ENCODE measurements around the gene HIGD2A.

Gene HIGD2A

GRCh38 chr5:176388444-176389134 is at the start of gene HIGD2A, which contains the start of gene NOP16:
HIGD2A (plus strand) TSS chr5:176388751; CDS start chr5:176388820, 69 bp downstream.
NOP16 (minus strand) TSS chr5:176388598; CDS start chr5:176388539, 59 bp downstream.
- peak; percentile 97 for DNase-seq

- DNase-seq: no peak
Measured at GRCh38 chr5:176339304-176339703, 49.2 kb upstream of the HIGD2A start.

- DNase-seq: no peak
Measured at GRCh38 chr5:176341325-176342157, 47.0 kb upstream of the HIGD2A start.

- DNase-seq: no peak
Measured at GRCh38 chr5:176342158-176342483, 46.4 kb upstream of the HIGD2A start.

GRCh38 chr5:176342766-176343458 is 45.6 kb upstream of the HIGD2A start:
- no peak for DNase-seq

GRCh38 chr5:176350416-176350815 is 38.1 kb upstream of the HIGD2A start:
- no peak for DNase-seq

GRCh38 chr5:176352116-176352878 is 36.3 kb upstream of the HIGD2A start:
- no peak for DNase-seq

GRCh38 chr5:176353533-176353932 is 35.0 kb upstream of the HIGD2A start:
- no peak for DNase-seq

- DNase-seq: no peak
Measured at GRCh38 chr5:176355400-176356178, 33.0 kb upstream of the HIGD2A start.

- no peak for DNase-seq
Measured at GRCh38 chr5:176356179-176356566, 32.4 kb upstream of the HIGD2A start.

- no peak for DNase-seq
Measured at GRCh38 chr5:176359658-176360057, 28.9 kb upstream of the HIGD2A start.

- no peak for DNase-seq
Measured at GRCh38 chr5:176360894-176361436, 27.6 kb upstream of the HIGD2A start.

- peak; percentile 30 for DNase-seq
Measured at GRCh38 chr5:176361437-176362232, 26.9 kb upstream of the HIGD2A start, which contains the start of gene KIAA1191. KIAA1191 (minus strand) TSS chr5:176361764; CDS start chr5:176359508, 2,256 bp downstream.

- no peak for DNase-seq
Measured at GRCh38 chr5:176362233-176362490, 26.4 kb upstream of the HIGD2A start.

GRCh38 chr5:176364765-176365350 is 23.7 kb upstream of the HIGD2A start:
- DNase-seq: no peak

- no peak for DNase-seq
Measured at GRCh38 chr5:176365351-176366231, 23.0 kb upstream of the HIGD2A start, which contains the start of gene ARL10. ARL10 (plus strand) TSS chr5:176365487; CDS start chr5:176365564, 77 bp downstream.

GRCh38 chr5:176366232-176366894 is 22.2 kb upstream of the HIGD2A start:
- DNase-seq: no peak

- no peak for DNase-seq
Measured at GRCh38 chr5:176368726-176369125, 19.8 kb upstream of the HIGD2A start.
